Measurements from ENCODE around the gene ARSI. TPM values are rescaled to one million over a fixed set of nuclear protein-coding genes. Genes with fewer than 3 reads are reported as not detected.

The ARSI gene
- total RNA-seq, 2 donors from 2014 or later = 0.26 TPM; not detected in 1

DNA sequence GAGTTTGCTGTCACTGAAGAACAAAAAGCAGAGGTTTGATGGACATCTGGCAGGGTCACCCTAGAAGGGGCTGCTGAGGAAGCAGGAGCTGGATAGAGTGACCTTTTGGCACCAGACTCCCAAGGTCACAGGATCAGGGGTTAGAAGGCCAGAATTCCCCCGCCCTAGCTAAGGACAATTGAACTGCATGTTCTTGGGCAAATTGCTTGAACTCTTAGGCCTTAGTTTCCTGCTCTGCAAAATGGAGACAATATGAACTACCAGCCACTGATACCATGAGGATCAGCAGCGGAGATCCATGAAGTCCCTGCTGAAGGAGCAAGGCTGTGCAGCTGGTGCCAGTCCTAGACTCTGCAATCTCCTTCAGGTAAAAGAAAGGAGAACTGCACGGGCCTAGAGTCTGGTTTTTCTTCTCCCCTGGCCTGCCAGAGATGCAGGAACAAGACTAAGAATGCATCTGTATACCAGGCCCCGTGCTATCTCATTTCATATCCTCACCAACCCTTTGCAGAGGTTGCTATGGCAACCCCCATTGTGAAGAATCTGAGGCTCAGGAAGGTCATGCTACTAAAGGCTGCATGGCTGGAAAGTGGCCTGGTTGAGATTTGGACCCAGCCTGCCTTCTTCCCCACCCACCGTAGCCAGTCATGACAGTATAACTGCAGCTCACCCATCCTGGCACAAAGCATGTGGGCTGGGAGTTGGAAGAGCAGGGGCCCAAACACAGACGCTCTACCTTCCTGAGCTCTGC is 46.9 kb downstream of the ARSI start:
- Histone ChIP-seq H3K27me3 (no peaks in the 10 kb centered on the region), H3K36me3 (replicated peaks in 1 of 2; ENCODE audit: insufficient read depth in 1 of 2, low read depth in 2 of 2) (no peaks in the 10 kb centered on the region), H3K27ac (no peak overlapping the region), H3K4me1 (no peaks in the 10 kb centered on the region), H3K4me3 (no peak overlapping the region), H3K9me3 (no peaks in the 10 kb centered on the region)
- intact Hi-C loops (cut with DNase I) = no loop called here
- 81 to 87% methylated on average over 6 of the region's 6 CpGs for WGBS, 2 donors
- DNase-seq = no peak
- ATAC-seq = no peak
- no peak for TF ChIP-seq CTCF (IDR thresholded peaks at IDR 0.05)
- no peak for TF ChIP-seq POLR2A (IDR thresholded peaks at IDR 0.05)

- Histone ChIP-seq H3K9me3 (no peaks in the 10 kb centered on the region), H3K27ac (no peak overlapping the region), H3K4me3 (no peak overlapping the region), H3K27me3 (no peaks in the 10 kb centered on the region), H3K36me3 (replicated peaks in 1 of 2; ENCODE audit: insufficient read depth in 1 of 2, low read depth in 2 of 2) (no peaks in the 10 kb centered on the region), H3K4me1 (no peaks in the 10 kb centered on the region)
- DNase-seq (no peak), ATAC-seq (no peak)
- TF ChIP-seq POLR2A (IDR thresholded peaks at IDR 0.05) (no peak), CTCF (IDR thresholded peaks at IDR 0.05) (no peak)
- WGBS, 2 donors = 68 to 75% methylated on average over 4 of the region's 4 CpGs
- intact Hi-C loops (cut with DNase I) = no loop called here
Observed at GRCh38 chr5:150254774-150255173, 47.9 kb downstream of the ARSI start.

DNA sequence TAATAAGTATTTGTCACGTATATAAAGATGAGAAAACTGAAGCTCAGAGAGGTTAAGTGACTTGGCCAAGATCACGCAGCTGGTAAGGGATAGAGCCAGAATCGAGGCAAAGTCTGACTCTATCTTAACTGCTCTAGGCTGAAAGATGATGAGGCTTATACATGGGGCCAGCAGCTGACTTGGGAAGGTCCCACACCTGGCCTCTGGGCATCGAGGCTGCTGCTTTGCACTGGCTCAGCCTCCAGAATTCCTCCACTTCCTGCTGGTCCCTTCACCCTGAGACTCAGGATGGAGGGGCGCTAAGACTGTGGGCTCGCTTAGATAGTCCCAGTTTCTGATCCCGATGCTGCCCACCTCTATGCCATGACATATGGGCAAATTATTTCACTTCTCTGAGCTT is 48.3 kb downstream of the ARSI start:
- intact Hi-C loops (cut with DNase I) = no loop called here

GRCh38 chr5:150253416-150254208 is 49.1 kb downstream of the ARSI start:
- Histone ChIP-seq H3K9me3 (no peaks in the 10 kb centered on the region), H3K36me3 (replicated peaks in 1 of 2; ENCODE audit: insufficient read depth in 1 of 2, low read depth in 2 of 2) (no peaks in the 10 kb centered on the region), H3K4me3 (no peak overlapping the region), H3K27ac (no peak overlapping the region), H3K27me3 (no peaks in the 10 kb centered on the region), H3K4me1 (no peaks in the 10 kb centered on the region)
- ATAC-seq (no peak), DNase-seq (no peak)
- intact Hi-C loops (cut with DNase I) = no loop called here
- TF ChIP-seq CTCF (IDR thresholded peaks at IDR 0.05) (no peak), POLR2A (IDR thresholded peaks at IDR 0.05) (no peak)
- 90 to 96% methylated on average over 8 to 10 of the region's 10 CpGs for WGBS, 2 donors

More for the DNA sequence above, 48.3 kb downstream of the ARSI start:
- Histone ChIP-seq H3K27me3 (no peaks in the 10 kb centered on the region), H3K4me3 (no peak overlapping the region), H3K9me3 (no peaks in the 10 kb centered on the region), H3K4me1 (no peaks in the 10 kb centered on the region), H3K27ac (no peak overlapping the region), H3K36me3 (replicated peaks in 1 of 2; ENCODE audit: insufficient read depth in 1 of 2, low read depth in 2 of 2) (no peaks in the 10 kb centered on the region)
- WGBS, 2 donors = 78 to 79% methylated on average over 7 of the region's 7 CpGs
- DNase-seq = no peak
- no peak for ATAC-seq
- TF ChIP-seq POLR2A (IDR thresholded peaks at IDR 0.05) (no peak), CTCF (IDR thresholded peaks at IDR 0.05) (no peak)
